ENCODE data around the gene CABP4. TPM values are rescaled to one million over a fixed set of nuclear protein-coding genes. Genes with fewer than 3 reads are reported as not detected.

The CABP4 gene
- total RNA-seq, 1 experiment from 2014 or later, result 0.55 TPM

GRCh38 chr11:67495234-67496005 lies 40.3 kb downstream of the CABP4 start:
- no peaks in the 10 kb centered on the region for H3K79me2 ChIP-seq (ENCODE audit: low read length)
- CTCF ChIA-PET, result no interaction called here
- H3K4me1 ChIP-seq (ENCODE audit: insufficient read depth, low read length), result no peaks in the 10 kb centered on the region
- no peak overlapping the region for H2AFZ ChIP-seq (ENCODE audit: low read length)
- no peak for TF ChIP-seq EZH2 (IDR thresholded peaks at IDR 0.05; ENCODE audit: low read length, unreplicated experiment)
- TF ChIP-seq, protein P1, sequence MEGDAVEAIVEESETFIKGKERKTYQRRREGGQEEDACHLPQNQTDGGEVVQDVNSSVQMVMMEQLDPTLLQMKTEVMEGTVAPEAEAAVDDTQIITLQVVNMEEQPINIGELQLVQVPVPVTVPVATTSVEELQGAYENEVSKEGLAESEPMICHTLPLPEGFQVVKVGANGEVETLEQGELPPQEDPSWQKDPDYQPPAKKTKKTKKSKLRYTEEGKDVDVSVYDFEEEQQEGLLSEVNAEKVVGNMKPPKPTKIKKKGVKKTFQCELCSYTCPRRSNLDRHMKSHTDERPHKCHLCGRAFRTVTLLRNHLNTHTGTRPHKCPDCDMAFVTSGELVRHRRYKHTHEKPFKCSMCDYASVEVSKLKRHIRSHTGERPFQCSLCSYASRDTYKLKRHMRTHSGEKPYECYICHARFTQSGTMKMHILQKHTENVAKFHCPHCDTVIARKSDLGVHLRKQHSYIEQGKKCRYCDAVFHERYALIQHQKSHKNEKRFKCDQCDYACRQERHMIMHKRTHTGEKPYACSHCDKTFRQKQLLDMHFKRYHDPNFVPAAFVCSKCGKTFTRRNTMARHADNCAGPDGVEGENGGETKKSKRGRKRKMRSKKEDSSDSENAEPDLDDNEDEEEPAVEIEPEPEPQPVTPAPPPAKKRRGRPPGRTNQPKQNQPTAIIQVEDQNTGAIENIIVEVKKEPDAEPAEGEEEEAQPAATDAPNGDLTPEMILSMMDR (conservative IDR thresholded peaks at IDR 0.05; ENCODE audit: low read depth, low read length), result no peak
- no peaks in the 10 kb centered on the region; the same call in 1 of the 2 replicates for H3K36me3 ChIP-seq (ENCODE audit: low read depth, low read length)
- H3K9me3 ChIP-seq (ENCODE audit: low read length), result no peaks in the 10 kb centered on the region
- no peak overlapping the region for H3K9ac ChIP-seq (ENCODE audit: low read length)
- H4K20me1 ChIP-seq (ENCODE audit: low read length), result no peaks in the 10 kb centered on the region
- POLR2A ChIA-PET (ENCODE audit: unreplicated experiment), result interaction anchor here (0.7 kb wide), 1 partner anchor 88 kb away, joined by 3 read pairs; no protein-coding TSS in a partner anchor
- H3K4me2 ChIP-seq (ENCODE audit: low read length), result no peak overlapping the region
- no peaks in the 10 kb centered on the region for H3K9me2 ChIP-seq (replicated peaks; ENCODE audit: low read length)
- BruUV-seq (replicated peaks), result no TSS peak
- H3K27ac ChIP-seq (ENCODE audit: low read length), result no peak overlapping the region
- H3K4me3 ChIP-seq (ENCODE audit: low read length), result no peak overlapping the region
- intact Hi-C loops (cut with micrococcal nuclease), result no loop called here
- ATAC-seq, result no peak
- H3K27me3 ChIP-seq (ENCODE audit: low read length), result no peaks in the 10 kb centered on the region
- DNase-seq, result no peak
- no peaks in the 10 kb centered on the region for H3F3A ChIP-seq (ENCODE audit: low read length, unreplicated experiment)

DNA sequence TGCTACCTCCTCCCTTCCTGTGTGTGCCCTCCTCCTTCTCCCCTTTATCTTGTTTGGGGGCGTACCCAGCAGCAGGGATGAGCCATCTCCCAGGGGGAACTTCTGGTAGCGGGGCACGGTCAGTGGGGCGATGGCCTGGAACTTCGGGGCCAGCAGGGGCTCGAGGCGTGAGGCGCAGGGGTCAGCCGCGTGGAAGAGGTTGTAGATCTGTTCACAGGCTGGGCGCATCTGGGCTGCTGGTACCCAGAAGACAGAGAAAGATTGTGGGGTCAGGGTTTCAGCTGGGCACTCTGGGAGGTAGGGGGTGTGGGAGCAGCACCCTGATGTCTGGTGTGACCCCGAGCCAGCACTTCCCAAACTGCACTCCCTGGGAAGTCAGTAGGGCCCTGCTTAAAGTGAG lies 41.0 kb downstream of the CABP4 start:
- H4K20me1 ChIP-seq (ENCODE audit: low read length), result no peaks in the 10 kb centered on the region; the same call in 1 of the 2 replicates

More for the DNA sequence above, 41.0 kb downstream of the CABP4 start:
- Histone ChIP-seq H3K9me3 (ENCODE audit: low read length) (no peaks in the 10 kb centered on the region), H3F3A (ENCODE audit: low read length, unreplicated experiment) (no peaks in the 10 kb centered on the region), H3K36me3 (ENCODE audit: low read depth, low read length) (no peaks in the 10 kb centered on the region; the same call in 1 of the 2 replicates), H3K4me1 (ENCODE audit: insufficient read depth, low read length) (no peaks in the 10 kb centered on the region), H3K79me2 (ENCODE audit: low read length) (no peaks in the 10 kb centered on the region), H3K27me3 (ENCODE audit: low read length) (no peaks in the 10 kb centered on the region), H3K4me3 (ENCODE audit: low read length) (no peak overlapping the region), H3K27ac (ENCODE audit: low read length) (no peak overlapping the region), H2AFZ (ENCODE audit: low read length) (no peak overlapping the region), H3K9ac (ENCODE audit: low read length) (no peak overlapping the region), H3K9me2 (replicated peaks; ENCODE audit: low read length) (no peaks in the 10 kb centered on the region), H3K4me2 (ENCODE audit: low read length) (no peak overlapping the region)
- ChIA-PET POLR2A (ENCODE audit: unreplicated experiment) (no interaction called here), CTCF (no interaction called here)
- intact Hi-C loops (cut with micrococcal nuclease), result no loop called here
- no peak for ATAC-seq
- BruUV-seq (replicated peaks), result no TSS peak
- TF ChIP-seq EZH2 (IDR thresholded peaks at IDR 0.05; ENCODE audit: low read length, unreplicated experiment) (no peak), EZH2phosphoT487 (IDR thresholded peaks at IDR 0.05; ENCODE audit: borderline replicate concordance, low read length) (no peak)
- TF ChIP-seq, protein P1 (conservative IDR thresholded peaks at IDR 0.05; ENCODE audit: low read depth, low read length), result no peak
- no peak for DNase-seq

All from PC-3 (cell line).